Activated CD4-positive, alpha-beta T cell treated with anti-CD3 and anti-CD28 coated beads for 24 hours (primary cell): ENCODE results near the gene OR6M1.

Source experiments
- DNase-seq, 2 donors: peaks; one replicate each; pipeline ENCODE4 v3.0.0-alpha.2; 2020; ENCODE audit warnings: low read depth in 2 of 2

OR6M1 gene

DNA sequence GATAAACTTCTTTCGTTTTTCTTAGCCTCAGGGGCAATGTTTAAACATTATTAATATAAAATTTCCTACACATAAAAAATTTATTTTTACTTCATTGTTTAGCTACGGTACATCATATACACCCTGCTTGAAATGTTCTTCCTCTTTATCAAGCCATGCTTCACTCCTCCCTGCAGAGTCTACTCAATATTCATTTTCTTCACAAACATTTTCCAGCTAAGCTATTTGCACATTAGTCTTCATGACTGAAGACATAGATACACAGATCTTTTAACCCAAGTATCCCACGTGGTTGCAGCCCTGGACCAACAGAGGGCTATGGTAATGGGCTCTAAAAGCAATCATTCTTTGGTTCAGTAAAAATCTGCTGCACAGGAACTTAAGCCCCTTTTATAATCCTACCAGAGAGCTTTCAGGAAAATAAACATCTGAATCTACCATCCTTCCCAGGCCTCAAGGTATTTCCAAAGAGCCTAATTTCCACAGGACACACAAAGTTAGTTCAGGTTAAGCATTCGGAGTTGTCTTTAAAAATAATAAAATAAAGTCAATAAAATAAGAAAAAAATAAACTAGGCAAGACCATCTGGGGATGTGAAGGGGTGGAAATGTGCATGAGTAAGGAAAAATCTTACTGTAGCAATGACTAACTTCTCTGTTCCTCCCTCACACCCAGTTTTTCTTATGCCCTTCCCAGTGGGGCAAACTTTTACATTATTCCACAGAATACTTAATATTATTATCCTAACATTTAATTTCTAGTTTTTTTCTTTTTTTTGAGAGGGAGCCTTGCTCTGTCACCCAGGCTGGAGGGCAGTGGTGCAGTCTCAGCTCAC, 30.2 kb downstream of the OR6M1 start:
- no peak for DNase-seq

DNA sequence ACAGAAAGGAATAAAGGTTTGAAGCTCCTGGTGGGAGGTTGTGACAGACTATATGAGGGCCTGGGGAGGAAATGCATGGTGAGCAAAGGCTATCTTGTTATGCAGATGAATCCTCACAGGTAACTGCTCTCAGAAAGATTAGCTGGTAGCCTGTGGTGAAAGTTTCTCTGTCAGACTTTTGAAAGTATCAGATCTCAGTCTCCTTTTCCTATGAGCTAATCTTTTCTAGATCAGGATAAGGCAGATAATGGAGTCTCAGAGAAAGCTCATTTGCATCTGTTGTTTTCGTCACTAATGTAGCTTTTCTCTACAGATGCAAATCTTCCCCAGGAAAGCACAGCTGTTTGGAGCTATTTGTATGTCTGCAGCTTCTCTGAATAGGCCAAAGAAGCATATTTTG, 30.9 kb downstream of the OR6M1 start:
- no peak for DNase-seq

DNA sequence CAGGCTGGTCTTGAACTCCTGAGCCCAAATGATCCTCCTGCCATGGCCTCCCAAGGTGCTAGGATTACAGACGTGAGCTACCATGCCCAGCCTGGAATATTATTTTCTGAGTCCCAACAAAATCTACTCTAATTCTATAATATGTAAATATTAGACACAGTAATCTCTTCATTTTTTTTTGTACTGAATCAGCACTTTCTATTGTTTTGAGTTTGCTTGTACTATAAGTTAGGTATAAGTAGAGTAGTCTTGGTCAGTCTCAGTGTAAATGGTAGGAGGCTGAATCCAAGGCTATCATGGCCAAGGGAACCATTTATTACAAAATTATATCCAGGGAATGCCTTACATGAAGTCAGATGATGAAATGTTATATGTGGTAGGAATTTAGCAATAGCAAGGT, 32.2 kb downstream of the OR6M1 start:
- DNase-seq = no peak

DNA sequence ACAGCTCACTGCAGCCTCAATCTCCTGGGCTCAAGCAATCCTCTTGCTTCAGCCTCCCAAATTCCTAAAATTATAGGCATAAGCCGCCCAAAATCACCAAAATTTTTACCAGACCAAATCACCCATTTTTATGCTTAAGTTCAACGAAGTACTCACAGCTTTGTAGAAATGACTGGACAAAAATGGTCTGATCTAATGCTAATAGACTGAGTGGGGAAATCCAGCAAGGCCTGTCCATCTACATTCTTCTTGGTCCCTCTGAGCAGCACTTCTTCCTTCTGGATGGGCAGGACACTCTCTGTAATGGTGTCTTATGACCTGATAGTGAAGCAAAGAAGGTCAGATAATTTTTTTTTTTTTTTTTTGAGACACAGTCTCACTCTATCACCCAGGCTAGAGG, 33.1 kb downstream of the OR6M1 start:
- DNase-seq = no peak

DNA sequence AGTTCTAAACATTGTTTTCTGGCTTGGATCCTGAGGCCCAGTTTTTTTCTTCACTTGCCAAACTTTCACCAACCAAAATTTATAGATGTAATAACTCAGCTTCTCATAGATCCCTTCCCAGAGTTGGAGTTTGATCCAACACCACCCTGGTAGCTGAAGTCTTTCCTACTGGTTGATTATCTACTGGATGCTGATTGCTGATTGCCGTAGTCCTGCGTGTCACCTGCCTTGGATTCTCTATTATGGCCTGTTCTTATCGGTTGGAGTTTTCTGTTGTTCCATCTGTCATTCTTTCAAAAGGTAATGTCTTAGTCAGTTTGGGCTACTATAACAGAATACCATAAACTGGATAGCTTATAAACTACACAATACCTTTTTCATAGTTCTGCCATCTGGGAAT, 34.5 kb downstream of the OR6M1 start:
- DNase-seq = no peak

DNA sequence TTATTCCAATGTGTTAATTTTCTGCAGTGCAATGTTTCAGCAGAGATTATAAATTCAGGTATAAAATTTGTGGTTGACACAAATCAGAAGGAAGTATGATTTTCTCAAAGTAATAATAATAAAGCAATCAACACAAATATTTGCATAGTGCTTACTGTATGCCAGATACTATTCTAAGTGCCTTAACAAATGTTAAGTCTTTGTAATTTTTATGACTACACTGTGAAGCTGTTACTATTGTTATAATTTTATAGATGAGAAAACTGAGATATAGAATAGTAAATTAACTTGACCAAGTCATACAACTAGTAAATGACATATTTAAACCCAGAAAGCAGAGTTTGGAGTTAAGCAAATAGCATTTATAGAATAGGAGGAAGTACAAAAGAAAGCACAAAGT, 35.4 kb downstream of the OR6M1 start:
- no peak for DNase-seq

DNA sequence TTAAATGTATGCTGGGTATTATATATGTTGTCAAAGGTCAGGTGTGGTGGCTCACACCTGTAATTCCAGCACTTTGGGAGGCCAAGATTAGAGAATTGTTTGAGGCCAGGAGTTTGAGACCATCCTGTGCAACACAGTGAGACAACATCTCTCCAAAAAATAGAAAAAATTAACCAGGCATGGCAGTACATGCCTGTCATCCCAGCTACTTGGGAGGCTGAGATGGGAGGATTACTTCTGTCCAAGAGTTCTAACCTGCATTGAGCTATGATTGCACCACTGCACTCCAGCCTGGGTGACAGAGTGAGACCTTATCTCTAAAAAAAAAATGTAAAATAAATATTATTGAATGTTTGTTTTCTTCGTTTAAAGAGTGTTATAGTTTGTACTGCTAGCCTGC, 40.5 kb downstream of the OR6M1 start:
- no peak for DNase-seq

DNA sequence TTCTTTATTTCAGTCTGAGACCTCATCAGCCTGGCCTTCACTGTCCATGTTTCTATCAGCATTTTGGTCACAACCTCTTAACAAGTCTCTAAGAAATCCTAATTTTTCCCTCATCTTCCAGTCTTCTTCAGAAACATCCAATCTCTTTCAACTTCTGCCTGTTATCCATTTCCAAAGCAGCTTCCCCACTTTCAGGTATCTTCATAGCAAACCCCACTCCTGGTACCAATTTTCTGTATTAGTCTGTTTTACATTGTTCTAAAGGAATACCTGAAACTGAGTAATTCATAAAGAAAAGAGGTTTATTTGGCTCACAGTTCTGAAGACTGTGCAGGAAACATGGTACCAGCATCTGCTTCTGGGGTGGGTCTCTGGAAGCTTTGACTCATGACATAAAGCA, 43.7 kb downstream of the OR6M1 start:
- DNase-seq = no peak

DNA sequence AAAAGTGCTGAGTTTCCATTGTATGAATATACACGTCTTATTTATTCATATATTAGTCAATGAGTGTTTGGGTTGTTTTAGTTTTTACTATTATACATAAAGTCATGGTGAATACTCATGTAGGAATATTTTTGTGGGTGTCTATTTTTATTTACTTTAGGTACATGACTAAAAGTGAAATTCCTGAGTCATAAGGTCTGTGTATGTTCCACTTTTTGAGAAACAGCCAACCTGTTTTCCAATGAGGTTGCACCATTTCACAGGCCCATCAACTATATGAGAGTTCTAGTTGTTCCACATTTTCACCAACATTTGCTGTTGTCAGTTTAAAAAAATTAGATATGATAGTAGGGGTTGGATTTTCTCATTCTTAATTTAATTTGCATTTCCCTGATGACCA, 45.3 kb downstream of the OR6M1 start:
- DNase-seq = no peak

DNA sequence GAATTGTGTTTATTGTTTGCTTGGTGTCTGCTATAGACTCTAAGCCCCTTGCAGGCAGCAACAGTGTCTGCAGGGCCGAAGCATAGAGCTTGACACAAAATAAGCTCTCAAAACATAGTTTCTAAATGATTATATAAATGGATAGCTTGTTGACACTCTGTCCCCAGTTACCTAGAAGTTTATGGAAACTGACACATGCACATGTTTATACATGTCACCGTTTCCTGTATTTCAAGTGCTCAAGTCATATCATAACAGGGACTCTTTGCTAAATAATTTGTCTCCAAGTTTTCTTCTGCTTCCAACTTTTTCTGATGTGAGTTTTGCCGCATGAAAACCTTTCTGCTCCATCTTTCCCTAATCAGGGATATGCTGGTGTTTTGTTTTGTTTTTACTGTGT, 48.2 kb downstream of the OR6M1 start:
- DNase-seq = no peak

DNA sequence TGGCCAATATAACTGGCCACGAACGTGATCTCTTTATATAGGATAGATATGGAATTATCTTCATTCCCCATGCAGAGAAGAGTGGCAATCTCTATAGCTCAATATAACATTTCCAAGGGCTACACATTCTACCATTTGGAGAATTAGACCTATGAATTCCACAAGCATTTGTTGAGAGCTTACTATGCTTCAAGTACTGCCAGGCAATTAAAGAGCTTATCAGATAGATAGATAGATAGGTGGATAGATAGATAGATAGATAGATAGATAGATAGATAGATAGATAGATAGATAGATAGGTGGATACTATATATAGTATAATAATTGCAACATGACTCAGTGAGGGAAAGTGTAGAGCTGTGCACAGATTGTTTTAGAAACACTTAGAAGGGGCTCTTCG, 50.3 kb downstream of the OR6M1 start:
- DNase-seq = no peak
